HPDE6-E6E7 (cell line): ENCODE data around the gene RTEL1.
A peak's percentile ranks its signal among the peaks of the same experiment; 100 is the strongest.
"Not testable (repeated sequence)": the region's sequence is repeated elsewhere in the genome, so short reads cannot be mapped to it uniquely, and the experiment has no call there.

Experiments used
- DNase-seq: peaks from one replicate; pipeline ENCODE4 v3.0.0; 2011; ENCODE audit warnings: missing footprints; ENCODE audit errors: extremely low spot score

Gene RTEL1

DNA sequence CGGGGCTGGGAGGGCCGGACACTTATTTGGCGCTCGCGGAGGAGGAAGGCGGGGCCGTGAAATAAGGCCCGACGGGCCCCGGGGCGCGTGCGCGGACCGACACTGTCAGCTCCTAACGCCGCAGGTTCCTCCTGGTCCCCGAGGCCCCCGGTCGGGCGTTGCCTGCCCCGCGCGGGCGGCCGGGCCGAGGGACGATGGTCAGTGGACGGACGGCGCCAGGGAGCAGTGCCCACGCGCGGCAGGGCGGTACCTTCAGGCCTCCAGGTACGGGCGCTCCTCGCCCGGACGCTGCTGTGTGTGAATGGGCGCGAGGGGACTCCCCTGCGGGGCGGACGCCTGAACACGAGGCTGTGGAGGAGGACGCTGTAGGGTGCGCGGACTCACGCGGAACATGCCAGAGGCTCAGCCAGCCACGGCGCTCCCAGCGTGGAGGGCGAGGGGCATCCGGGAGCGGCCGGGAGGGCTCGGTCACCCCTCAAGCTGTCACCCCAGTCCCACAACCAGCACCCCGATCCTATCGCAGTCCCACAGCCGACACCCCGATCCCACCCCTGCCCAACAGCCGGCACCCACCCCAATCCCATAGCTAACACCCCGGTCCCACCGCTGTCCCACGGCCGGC, 30.9 kb upstream of the RTEL1 start:
- peak; percentile 99 for DNase-seq

DNA sequence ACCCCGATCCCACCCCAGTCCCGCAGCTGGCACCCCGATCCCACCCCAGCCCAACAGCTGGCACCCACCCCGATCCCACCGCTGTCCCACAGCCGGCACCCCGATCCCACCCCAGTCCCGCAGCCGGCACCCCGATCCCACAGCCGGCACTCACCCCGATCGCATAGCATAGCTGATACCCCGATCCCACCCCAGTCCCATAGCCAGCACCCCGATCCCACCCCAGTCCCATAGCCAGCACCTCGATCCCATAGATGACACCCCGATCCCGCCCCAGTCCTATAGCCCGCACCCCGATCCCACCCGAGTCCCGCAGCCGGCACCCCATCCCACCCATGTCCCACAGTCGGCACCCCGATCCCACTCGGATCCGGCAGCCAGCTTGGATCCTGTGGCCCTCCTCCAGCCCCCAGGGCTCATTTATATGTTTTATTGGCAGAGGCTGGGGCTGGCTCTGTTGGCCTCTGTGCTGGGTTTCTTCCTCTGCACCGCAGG, 30.3 kb upstream of the RTEL1 start:
- no peak for DNase-seq

DNA sequence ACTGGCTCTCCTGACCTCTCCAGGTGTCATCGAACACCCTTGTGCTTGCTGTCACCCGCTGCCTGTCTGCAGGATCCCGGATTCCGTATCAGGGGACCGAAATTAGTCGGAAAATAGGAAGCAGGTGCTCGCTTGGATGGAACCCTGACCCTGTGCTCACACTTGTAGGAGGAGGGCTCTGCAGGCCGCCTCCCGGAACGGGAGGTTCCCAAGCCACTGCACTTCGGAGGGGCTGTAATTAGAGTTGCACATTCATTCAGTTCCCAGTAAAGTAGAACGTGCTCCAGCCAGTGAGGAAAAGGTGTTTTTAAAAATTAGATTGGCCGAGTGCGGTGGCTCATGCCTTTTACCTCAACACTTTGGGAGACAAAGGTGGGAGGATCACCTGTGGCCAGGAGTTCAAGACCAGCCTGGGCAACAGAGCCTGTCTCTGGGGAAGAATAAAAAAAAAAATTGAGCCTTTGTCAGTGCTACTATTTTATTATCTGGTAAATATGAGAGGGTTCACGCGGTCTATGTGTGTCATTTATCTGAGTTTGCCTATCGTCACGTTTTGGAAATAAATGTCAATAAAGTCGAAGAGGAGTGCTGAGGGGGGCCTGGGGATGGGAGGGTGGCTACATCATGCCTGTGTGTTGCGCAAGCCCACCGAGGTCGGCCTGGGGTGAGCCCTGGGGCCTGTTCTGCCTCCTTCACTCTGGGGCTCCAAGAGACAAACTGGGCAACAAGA, 29.7 kb upstream of the RTEL1 start:
- no peak for DNase-seq

DNA sequence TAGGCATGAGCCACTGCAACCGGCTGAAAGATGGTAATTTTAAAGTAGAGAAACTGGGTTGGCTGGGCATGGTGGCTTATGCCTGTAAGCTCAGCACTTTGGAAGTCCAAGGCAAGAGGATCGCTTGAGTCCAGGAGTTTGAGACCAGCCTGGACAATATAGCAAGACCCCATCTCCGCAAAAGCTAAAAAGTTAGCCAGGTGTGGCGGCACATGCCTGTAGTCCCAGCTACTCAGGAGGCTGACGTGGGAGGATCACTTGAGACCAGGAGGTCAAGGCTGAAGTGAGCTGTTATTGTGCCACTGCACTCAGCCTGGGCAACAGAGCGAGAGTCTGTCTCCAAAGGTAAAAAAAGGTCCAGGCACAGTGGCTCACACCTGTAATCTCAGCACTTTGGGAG, 27.2 kb upstream of the RTEL1 start:
- DNase-seq, result not testable (repeated sequence)

DNA sequence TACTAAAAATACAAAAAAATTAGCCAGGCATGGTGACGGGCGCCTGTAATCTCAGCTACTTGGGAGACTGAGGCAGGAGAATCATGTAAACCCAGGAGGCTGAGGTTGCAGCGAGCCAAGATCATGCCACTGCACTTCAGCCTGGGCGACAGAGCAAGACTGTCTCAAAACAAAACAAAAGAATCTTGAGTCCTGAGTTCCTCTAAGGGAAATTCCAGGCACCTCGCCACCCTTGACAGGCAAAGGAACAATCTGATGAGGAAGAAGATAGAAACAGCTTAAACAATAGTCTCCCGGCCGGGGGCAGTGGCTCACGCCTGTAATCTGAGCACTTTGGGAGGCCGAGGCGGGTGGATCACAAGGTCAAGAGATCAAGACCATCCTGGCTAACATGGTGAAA, 26.7 kb upstream of the RTEL1 start:
- not testable (repeated sequence) for DNase-seq

DNA sequence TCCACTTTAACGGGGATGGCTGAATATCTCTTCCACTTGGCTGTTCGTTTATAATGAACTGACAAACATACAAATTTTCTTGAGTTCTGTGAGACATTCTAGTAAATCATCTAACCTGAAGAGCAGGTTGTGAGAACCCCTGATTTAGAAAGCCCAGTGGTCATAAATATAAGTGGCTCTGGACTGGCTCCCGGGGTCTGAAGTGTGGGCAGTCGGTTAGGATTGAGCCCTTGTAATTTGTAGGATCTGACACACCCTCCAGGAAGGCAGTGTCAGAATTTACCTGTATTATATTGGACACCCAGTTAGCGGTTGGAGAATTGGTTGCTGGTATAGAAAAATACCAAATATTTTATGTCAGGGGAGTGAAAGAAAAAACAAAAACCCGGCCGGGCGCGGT, 24.4 kb upstream of the RTEL1 start:
- DNase-seq, result no peak

DNA sequence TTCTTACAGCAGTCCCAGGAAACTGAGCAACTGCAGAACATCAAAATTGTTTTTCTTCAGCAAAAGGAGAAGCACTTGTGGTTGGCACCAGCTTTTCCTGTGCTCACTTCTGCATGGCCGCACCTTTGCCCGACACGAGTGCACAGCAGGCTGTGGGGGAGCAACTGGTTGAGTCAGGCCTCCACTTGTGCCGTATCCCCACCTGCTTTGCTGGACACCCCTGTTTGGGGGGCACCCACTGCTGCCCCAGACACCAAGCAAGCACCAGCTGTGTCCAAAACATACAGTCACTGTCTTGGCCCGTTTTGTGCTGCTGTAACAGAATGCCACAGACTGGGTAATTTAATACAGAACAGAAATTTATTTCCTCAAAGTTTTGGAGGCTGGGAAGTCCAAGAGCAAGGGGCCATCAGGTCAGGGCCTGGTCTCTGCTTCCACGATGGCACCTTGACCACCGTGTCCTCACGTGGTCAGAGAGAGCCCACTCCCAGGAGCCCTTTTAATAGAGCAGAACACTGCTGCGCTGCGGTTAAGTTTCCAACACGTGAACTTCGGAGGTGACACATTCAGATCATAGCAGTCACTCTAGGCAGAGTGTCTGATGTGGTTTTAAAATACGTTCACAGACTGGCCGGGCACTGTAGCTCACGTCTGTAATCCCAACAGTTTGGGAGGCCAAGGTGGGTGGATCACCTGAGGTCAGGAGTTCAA, 22.5 kb upstream of the RTEL1 start:
- DNase-seq, result no peak

DNA sequence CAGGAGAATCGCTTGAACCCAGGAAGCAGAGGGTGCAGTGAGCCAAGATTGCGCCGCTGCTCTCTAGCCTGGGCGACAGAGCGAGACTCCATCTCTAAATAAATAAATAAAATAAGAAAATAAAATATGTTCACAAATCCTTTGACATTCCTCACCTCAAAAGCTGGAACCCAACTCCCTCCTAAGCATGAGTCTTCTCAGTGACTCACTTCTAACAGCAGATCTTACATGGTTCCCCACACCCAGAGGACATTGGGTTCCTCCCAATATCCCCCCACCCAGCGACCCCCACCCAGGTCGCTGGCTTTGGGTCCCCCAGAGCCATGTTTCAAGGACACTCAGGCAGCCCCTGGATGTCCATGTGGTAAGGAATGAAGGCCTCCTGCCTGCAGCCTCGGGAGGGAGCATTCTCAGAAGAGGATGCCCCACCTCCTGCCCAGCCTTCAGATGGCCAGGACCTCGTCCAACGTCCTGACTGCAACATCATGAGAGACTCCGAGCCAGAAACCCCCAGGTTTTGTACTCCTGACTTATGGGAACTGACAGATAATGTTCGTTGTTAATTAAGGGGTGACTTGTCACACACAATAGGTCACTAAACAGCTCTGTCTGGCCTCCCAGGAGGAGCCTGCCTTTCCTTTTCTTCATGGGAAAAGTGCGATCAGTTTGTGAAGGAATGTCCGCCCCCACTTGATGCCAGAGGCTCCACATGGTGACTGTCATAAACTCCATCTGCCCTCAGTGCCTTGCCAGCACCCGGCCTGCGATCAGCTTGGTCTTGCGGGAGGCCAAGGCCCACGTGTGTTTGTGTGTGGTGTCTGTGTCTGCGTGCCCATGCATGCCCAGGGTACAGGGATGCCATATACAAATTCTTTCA, 21.1 kb upstream of the RTEL1 start:
- no peak for DNase-seq

DNA sequence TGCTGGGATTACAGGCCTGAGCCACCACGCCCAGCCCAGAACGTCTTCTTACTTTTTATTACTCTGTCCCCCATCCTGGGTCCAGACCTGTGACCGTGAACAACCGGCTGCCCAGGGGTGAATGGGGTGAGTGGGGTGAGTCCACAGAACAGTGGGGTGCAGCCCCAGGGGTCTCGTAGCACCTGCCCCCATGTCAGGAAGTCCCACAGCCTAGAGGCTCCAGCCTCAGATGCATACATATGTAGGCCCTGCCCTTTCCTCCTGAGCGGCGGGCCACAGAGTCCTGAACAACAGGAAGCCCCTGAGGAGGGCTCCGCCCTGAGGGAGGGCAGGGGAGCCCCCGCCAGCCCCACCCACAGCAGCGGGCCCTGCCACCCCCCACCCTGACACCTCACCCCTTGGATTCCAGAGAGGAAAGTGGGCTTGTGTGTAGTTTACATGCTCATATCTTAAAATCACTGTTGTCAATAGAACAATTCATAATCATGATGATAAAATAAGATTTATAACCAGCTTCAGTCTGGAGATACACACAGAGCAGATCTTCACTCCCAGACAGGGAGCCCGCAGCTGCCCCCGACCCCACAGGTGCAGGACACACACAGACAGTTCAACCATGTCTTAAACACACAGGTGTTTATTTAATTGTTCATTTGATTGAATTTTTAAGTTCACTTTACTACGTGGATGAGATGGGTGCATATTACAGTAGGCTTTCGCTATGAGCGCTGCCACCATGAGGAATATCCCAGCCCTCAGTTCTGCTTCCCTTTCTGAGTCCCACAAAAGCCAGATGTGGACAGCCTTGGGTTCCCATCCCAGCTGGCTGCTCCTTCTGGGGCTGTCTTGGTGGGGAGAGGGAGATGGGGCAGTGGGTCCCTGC, 18.8 kb upstream of the RTEL1 start:
- DNase-seq, result no peak

DNA sequence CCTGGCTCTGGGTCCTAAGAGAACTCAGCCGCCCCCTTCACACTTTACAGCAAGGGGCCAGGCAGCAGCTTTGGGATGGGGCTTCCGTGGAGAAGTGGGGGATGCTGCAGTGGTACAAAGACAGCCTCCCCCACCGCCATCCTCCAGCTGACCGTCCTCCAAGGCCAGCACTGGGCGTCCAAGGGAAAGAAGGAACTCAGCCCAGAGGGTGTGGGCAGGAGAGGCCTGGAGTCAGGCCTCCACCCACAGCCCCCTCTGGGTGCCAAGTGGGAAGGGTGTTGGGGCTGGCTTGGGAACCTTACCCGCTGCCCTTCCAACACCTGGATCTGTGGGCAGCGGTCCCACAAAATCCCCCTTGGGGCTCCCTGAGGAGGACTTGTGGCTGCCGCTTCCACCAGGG, 18.0 kb upstream of the RTEL1 start:
- DNase-seq, result no peak

DNA sequence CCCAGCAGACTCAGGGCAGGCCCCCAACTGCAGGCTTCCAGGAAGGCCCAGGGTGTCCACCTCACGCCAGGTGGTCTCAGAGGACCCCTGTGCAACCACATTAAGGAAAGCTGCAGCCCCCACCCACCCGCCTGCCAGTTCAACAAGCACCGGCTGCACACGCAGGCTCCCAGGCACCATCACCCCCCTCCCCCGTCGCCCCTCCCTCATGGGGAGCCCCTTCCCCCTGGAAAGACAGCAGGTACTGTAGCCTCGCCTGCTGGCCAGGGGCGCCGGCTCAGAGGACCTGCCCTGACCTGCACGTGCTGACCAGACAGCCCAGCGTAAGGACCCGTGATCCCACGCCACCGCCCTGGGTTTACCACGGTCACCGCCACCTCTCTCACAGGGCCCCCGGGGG, 17.4 kb upstream of the RTEL1 start:
- not testable (repeated sequence) for DNase-seq

DNA sequence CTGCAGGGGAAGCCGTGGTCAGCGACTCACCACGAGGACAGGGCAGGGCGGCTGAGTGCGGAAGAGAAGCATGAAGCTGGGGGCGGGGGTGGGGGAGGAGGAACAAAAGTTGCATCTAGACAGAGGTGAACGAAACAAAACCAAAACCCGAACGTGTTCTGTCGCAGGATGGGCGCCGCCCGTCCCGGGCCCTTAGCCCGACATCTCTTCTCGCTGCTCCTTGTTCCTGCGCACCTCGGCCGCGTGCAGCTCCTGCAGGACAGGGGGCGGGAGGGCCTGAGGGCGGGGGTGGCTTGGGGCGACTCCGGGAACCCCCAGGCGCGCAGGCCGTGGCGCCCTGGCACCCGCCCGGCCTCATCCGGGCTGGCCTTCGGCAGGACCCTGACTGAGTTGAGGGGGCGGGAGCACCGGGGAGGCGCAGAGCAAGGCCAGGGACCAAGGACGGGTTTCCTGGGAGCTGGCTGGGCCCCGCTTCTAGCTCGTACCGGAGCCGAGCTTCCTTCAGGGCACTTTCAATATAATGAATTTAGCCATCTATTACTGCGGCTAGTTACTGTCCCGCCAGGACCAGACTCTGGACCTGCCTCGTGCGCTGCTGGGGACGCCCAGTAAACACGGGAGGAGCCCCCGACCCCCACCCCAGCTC, 16.8 kb upstream of the RTEL1 start:
- no peak for DNase-seq

DNA sequence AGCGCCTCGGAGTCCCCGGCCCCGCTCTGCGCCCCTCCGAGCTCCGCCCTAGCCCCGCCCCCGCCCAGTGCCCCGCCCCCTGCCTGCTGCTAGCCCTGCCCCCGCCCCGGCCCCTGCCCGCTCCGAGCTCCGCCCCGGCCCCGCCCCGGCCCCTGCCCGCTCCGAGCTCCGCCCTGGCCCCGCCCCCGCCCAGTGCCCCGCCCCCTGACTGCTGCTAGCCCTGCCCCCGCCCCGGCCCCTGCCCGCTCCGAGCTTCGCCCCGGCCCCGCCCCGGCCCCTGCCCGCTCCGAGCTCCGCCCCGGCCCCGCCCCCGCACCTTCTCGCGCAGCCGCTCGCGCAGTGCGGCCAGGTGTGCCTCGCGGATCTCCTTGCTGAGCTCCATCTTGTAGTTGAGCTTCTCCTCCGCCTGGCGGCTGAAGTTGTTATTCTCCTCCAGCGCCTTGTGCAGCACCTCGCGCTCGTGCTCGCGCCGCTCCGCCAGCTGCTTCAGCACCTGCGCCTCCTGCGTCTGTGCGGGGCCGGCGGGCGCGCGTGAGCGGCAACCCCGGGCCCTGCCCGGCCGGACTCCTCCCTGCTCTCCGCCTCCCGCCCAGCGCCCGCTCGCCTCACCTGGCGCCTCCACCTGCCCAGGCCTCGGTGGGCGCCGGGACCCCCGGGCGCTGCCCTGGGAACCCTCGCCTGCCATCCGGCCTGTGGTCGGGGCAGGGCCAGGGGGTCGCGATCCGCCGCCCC, 16.2 kb upstream of the RTEL1 start:
- DNase-seq, result peak; percentile 93

DNA sequence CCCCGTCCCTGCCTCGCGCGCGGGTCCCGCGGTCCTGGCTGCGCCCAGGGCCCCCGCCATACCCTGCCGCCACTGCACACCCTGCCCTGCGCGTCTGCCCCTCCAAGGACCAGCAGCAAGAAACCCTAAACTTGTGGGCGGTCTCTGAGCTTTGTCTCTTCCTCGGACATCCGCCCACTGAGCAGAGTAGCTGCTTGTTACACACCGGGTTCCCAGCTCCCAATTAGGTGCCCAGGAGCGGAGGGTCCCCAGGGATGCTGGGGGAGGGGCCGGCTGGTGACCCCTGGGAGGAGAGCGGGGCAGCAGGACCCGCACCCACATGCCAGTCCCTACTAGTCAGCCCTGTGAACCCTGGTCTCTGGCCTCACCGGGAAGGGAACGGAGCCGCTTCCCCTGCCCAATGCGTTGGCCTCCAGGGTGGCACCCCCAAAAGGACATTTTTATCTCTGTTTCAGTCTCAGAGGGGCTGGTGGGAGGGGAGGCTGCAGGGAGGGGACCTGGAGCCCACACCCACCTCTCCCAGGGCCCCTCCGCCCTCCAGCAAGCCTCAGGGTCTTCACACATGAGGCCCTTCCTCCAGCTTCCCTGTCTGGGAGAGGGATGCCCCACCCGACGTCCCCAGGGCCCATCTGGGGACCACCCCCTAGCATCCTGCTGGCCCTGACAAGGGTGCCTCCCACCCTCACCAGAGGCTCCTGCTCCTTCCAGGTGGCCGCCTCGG, 15.4 kb upstream of the RTEL1 start:
- DNase-seq, result no peak

DNA sequence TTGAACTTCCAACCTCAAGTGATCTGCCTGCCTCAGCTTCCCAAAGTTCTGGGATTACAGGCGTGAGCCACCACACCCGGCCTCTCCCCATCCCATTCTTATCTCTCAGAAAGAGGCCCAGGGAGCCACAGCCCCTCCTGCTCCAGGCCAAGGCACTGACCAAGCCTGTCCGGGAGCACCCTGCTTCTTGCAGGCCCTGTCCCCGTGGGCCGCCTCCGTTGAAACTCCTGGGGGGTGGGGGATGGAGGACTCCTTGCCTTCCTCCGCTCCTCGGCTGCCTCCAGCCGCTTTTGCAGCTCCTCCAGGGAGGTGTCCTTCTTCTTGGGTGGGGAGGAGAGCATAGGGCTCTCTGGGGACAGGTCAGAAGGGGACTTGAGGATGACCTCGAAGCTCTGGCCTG, 14.6 kb upstream of the RTEL1 start:
- no peak for DNase-seq

DNA sequence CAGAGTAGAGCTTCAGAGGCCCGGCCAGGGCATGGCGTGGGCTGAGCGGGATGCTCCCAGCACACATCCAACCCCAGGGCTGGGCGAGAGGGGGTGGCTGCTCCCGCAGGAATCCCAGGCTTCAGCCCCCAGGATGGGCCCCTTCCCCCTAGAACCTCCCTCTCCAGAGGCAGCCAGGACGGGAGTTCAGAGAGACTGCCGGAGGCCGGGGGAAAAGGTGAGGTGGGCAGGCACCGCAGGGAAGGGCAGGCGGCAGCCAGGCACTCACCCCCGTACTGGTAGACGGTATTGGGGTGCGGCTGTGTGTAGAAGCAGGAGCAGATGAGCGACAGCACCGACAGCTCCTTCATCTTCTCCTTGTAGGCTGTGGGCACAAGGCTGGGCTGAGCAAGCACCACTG, 14.2 kb upstream of the RTEL1 start:
- no peak for DNase-seq

DNA sequence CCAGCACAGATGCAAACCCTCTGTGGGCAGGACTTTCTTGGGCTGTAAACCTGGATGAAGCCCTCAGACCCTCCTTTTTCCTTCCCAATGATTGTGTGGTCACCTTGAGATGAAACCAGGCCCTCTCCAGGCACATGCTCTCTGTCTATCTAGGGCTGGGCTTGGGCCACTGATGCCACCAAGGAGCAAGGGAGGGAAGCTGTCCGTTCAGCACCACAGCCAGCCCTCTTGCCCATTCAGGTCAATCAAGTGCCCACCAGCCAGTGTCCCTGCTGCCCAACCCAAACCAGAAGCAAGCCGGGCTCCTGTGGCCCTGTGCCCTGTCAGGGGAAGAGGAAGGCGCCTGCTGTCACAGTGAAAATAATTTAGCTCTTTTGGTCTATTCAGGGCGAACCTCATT, 12.9 kb upstream of the RTEL1 start:
- DNase-seq, result no peak

DNA sequence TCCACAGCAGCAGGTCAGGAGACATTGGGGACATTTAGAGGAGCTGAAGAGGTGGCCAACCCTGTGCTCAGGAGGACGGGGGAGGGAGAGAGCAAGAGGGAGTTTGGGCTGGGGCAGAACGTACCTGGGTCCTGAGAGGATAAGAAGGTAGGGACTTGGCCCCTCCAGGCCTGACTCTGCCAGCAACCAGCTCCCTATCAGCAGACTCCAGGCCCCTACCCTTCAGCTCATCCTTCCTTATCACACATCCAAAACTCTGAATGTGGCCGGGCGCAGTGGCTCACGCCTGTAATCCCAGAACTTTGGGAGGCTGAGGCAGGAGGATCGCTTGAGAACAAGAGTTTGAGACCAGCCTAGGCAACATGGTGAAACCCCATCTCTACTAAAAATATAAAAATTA, 9.9 kb upstream of the RTEL1 start:
- DNase-seq, result no peak
